HCT116 (cell line): Measurements from ENCODE around the gene PYGO1. TPM values are rescaled to one million over a fixed set of nuclear protein-coding genes. Genes with fewer than 3 reads are reported as not detected.
"Not testable (repeated sequence)": the region's sequence is repeated elsewhere in the genome, so short reads cannot be mapped to it uniquely, and the experiment has no call there.

ENCODE experiments used
- ATAC-seq: fragments of 200-7000 bp; cut with Tn5 transposase; 2 replicates; pipeline ENCODE4 v1.9.1; 2020; ENCODE audit warnings: mild to moderate bottlenecking, moderate library complexity
- BruUV-seq: library from RNA; stranded (reverse); fragments of 400-500 nt; replicated peaks from 2 replicates; lab custom pipeline; 2021; lab: Mats Ljungman, UMichigan
- CTCF ChIA-PET: fragments of 300-600 bp; sonication (Branson Sonifier 250); formaldehyde crosslinking; loops from one replicate; lab custom pipeline; 2021; ENCODE audit warnings: antibody characterized with exemption; lab: Charles Lee
- POLR2A ChIA-PET: fragments of 300-600, 350-600 bp; sonication (Branson Sonifier 250); formaldehyde crosslinking; loops from one replicate; lab custom pipeline; 2021; ENCODE audit warnings: antibody characterized with exemption; lab: Charles Lee
- RAD21 ChIA-PET, 2 experiments: fragments of 300-600 bp; sonication (Branson Sonifier 250); formaldehyde crosslinking; loops; one replicate each; lab custom pipeline; 2023; ENCODE audit warnings: low total read pairs in 2 of 2; ENCODE audit not compliant: uncharacterized antibody in 2 of 2, unreplicated experiment in 2 of 2, low non-redundant PET in 1 of 2; lab: Charles Lee
- DNase-seq: peaks from one replicate; pipeline ENCODE4 v3.0.0-alpha.2; 2010; ENCODE audit warnings: low read depth, low spot score
- H2AFZ ChIP-seq: fragments of 200-600 bp; shearing (Covaris generic), sonication (generic); 2 replicates; pipeline ENCODE4 v1.6.1; 2017; ENCODE audit warnings: low read depth, mixed run types, mixed read lengths, antibody characterized with exemption, low read length; ENCODE audit not compliant: poor library complexity, severe bottlenecking
- H3K27ac ChIP-seq: 2 replicates; pipeline ENCODE4 v1.5.1; 2012; ENCODE audit warnings: low read depth, low read length
- H3K27me3 ChIP-seq: fragments of 200-600 bp; sonication (generic); 2 replicates; pipeline ENCODE4 v1.6.1; 2016; ENCODE audit warnings: mixed run types, low read length, mixed read lengths; ENCODE audit not compliant: insufficient read depth
- H3K36me3 ChIP-seq, 2 experiments: fragments of 200-500 bp in 1 of 2; fragments of 200-600 bp in 1 of 2; sonication (Bioruptor generic) in 1 of 2; sonication (generic) in 1 of 2; 2 replicates each; pipeline versions ENCODE4 v1.5.1 to v1.6.1; 2014 to 2016; ENCODE audit warnings: low read length in 2 of 2, inconsistent platforms in 1 of 2, mixed read lengths in 1 of 2, mixed run types in 1 of 2; ENCODE audit not compliant: insufficient read depth in 2 of 2, control insufficient read depth in 1 of 2
- H3K4me1 ChIP-seq, 2 experiments: fragments of 200-600 bp in 1 of 2; sonication (generic) in 1 of 2; 2 replicates each; pipeline versions ENCODE4 v1.5.1 to v1.6.1; 2012 to 2017; ENCODE audit warnings: low read length in 2 of 2, inconsistent platforms in 1 of 2, mild to moderate bottlenecking in 1 of 2, mixed read lengths in 1 of 2, mixed run types in 1 of 2, moderate library complexity in 1 of 2; ENCODE audit not compliant: insufficient read depth in 2 of 2, control insufficient read depth in 1 of 2
- H3K4me2 ChIP-seq: fragments of 200-600 bp; sonication (generic); 2 replicates; pipeline ENCODE4 v1.6.1; 2017; ENCODE audit warnings: mixed run types, low read length, mixed read lengths
- H3K4me3 ChIP-seq, 2 experiments: fragments of 200-600 bp in 1 of 2; sonication (generic) in 1 of 2; replicated peaks in 1 of 2; 2 replicates each; pipeline ENCODE4 v1.5.1; 2011 to 2016; ENCODE audit warnings: low read length in 2 of 2, control low read depth in 1 of 2, low read depth in 1 of 2, mild to moderate bottlenecking in 1 of 2, mixed read lengths in 1 of 2, mixed run types in 1 of 2
- H3K79me2 ChIP-seq: fragments of 200-600 bp; sonication (generic); 2 replicates; pipeline ENCODE4 v1.6.1; 2017; ENCODE audit warnings: mild to moderate bottlenecking, mixed run types, low read length, moderate library complexity, mixed read lengths; ENCODE audit not compliant: insufficient read depth
- H3K9ac ChIP-seq: fragments of 200-600 bp; sonication (generic); 2 replicates; pipeline ENCODE4 v1.6.1; 2016; ENCODE audit warnings: low read length, mixed read lengths
- H3K9me2 ChIP-seq: fragments of 200-600 bp; sonication (generic), shearing (Covaris generic); 2 replicates; pipeline ENCODE4 v1.6.1; 2017; ENCODE audit warnings: mixed run types, mild to moderate bottlenecking, moderate library complexity; ENCODE audit not compliant: insufficient read depth
- H3K9me3 ChIP-seq, 2 experiments: fragments of 200-500 bp in 1 of 2; fragments of 200-600 bp in 1 of 2; sonication (Bioruptor generic) in 1 of 2; sonication (generic) in 1 of 2; 2 replicates each; pipeline ENCODE4 v1.6.1; 2014 to 2017; ENCODE audit warnings: low read length in 2 of 2, mixed read lengths in 2 of 2, inconsistent platforms in 1 of 2, low read depth in 1 of 2, mild to moderate bottlenecking in 1 of 2, mixed run types in 1 of 2, moderate library complexity in 1 of 2; ENCODE audit not compliant: control insufficient read depth in 1 of 2, insufficient read depth in 1 of 2
- H4K20me1 ChIP-seq: fragments of 200-600 bp; sonication (generic), shearing (Covaris generic); 2 replicates; pipeline ENCODE4 v1.6.1; 2017; ENCODE audit warnings: mixed run types, mild to moderate bottlenecking, moderate library complexity; ENCODE audit not compliant: insufficient read depth
- CBX3 ChIP-seq: IDR thresholded peaks from 2 replicates; pipeline ENCODE4 v1.6.1; 2012; ENCODE audit warnings: low read depth
- FOSL1 ChIP-seq: IDR thresholded peaks from 2 replicates; pipeline ENCODE4 v1.6.1; 2012; ENCODE audit warnings: low read depth
- JUND ChIP-seq: IDR thresholded peaks from 2 replicates; pipeline ENCODE4 v1.6.1; 2012
- intact Hi-C: fragments of 100-400 bp; cut with micrococcal nuclease; formaldehyde crosslinking; loops from 2 replicates; pipeline ENCODE4 v1.10.0; 2022
- total RNA-seq: library from RNA; stranded (reverse); gene quantifications from one replicate; pipeline ENCODE4 v1.2.1, GENCODE V29; 2021; ENCODE audit not compliant: unreplicated experiment

Gene PYGO1
- total RNA-seq, 1 experiment from 2014 or later: 0.34 TPM

- H2AFZ ChIP-seq, H3K4me3 ChIP-seq, H3K9me2 ChIP-seq, BruUV-seq, H3K27me3 ChIP-seq: not testable (repeated sequence)
- peaks cover 3 to 12% of the 10 kb centered on the region in 2 experiments; a peak in 2 of 4 replicates for H3K4me1 ChIP-seq
- TF ChIP-seq FOSL1 (peak; percentile 67), CBX3 (peak; percentile 56; the same call in 1 of the 2 replicates), JUND (peak; percentile 61)
- TF ChIP-seq, all 23 proteins: peak for 3; not testable (repeated sequence) for 20
- Histone ChIP-seq H3K27ac (peak overlapping the region; percentile 18; the same call in 1 of the 2 replicates), H3K4me2 (peak overlapping the region; percentile 52)
- ATAC-seq: peak; percentile 81
- H3K79me2 ChIP-seq, RAD21 ChIA-PET, intact Hi-C loops, DNase-seq, H3K9ac ChIP-seq, H3K36me3 ChIP-seq, H4K20me1 ChIP-seq, POLR2A ChIA-PET, H3K9me3 ChIP-seq: not testable (repeated sequence)
- CTCF ChIA-PET: interaction anchor here (0.9 to 1.1 kb wide), 3 partner anchors 9 to 50 kb away, joined by 3 to 4 read pairs (median 3); no protein-coding TSS in a partner anchor
These were observed 99.1 kb downstream of the PYGO1 start for GRCh38 chr15:55488952-55489600.

Other genes with a start within 250 kb of the PYGO1 start
- 8.5 TPM for gene CCPG1, start 180.0 kb downstream of the PYGO1 start, total RNA-seq
- 2.0 TPM for gene PIERCE2, start 179.8 kb downstream of the PYGO1 start, total RNA-seq
- 3.1 TPM for gene DNAAF4, start 80.1 kb downstream of the PYGO1 start, total RNA-seq
- not detected for gene PRTG, start 154.8 kb upstream of the PYGO1 start, total RNA-seq